H1 (cell line): Measurements from ENCODE around the gene TEX2. TPM values are rescaled to one million over a fixed set of nuclear protein-coding genes. Genes with fewer than 3 reads are reported as not detected.

Source experiments
- CTCF ChIA-PET: fragments of 300-600 bp; sonication (Branson Sonifier 250); formaldehyde crosslinking; loops from one replicate; lab custom pipeline; 2021; ENCODE audit not compliant: partially characterized antibody; lab: Charles Lee
- POLR2A ChIA-PET: fragments of 300-600 bp; sonication (Branson Sonifier 250); formaldehyde crosslinking; loops from one replicate; lab custom pipeline; 2021; ENCODE audit warnings: inconsistent platforms; ENCODE audit not compliant: partially characterized antibody; lab: Charles Lee
- DNase-seq, 2 experiments: peaks; one replicate each; pipeline versions ENCODE4 v3.0.0 to v3.0.0-alpha.2; 2010 to 2022; ENCODE audit warnings: low spot score in 2 of 2, low read depth in 1 of 2, mixed read lengths in 1 of 2
- FAIRE-seq: peaks from 2 replicates; lab custom pipeline; 2011; peaks lifted over from hg19 to GRCh38; lab: Jason Lieb, UNC
- H2AFZ ChIP-seq: 2 replicates; pipeline ENCODE4 v1.8.1; 2012; ENCODE audit warnings: low read length, inconsistent platforms
- H2AK5ac ChIP-seq: 2 replicates; pipeline ENCODE4 v1.6.1; 2013; ENCODE audit warnings: low read depth, low read length
- H2BK120ac ChIP-seq: replicated peaks from 2 replicates; pipeline ENCODE3; 2013; ENCODE audit warnings: low read depth, low read length, inconsistent platforms
- H2BK12ac ChIP-seq: 2 replicates; pipeline ENCODE4 v1.6.1; 2013; ENCODE audit warnings: low read depth, low read length
- H2BK15ac ChIP-seq: 2 replicates; pipeline ENCODE4 v1.6.1; 2013; ENCODE audit warnings: low read length
- H2BK20ac ChIP-seq: 2 replicates; pipeline ENCODE4 v1.6.1; 2013; ENCODE audit warnings: low read length
- H2BK5ac ChIP-seq: 2 replicates; pipeline ENCODE4 v1.6.1; 2013; ENCODE audit warnings: low read depth, low read length
- H3K14ac ChIP-seq: 2 replicates; pipeline ENCODE4 v1.6.1; 2013; ENCODE audit warnings: inconsistent platforms; ENCODE audit not compliant: insufficient read length
- H3K18ac ChIP-seq: 2 replicates; pipeline ENCODE4 v1.6.1; 2013; ENCODE audit warnings: low read length; ENCODE audit errors: extremely low read depth
- H3K23ac ChIP-seq: 2 replicates; pipeline ENCODE4 v1.6.1; 2013; ENCODE audit warnings: inconsistent platforms; ENCODE audit not compliant: insufficient read length
- H3K23me2 ChIP-seq: 2 replicates; pipeline ENCODE4 v1.6.1; 2013; ENCODE audit warnings: low read depth, low read length
- H3K27ac ChIP-seq: 2 replicates; pipeline ENCODE4 v1.6.1; 2011; ENCODE audit warnings: low read depth, low read length, inconsistent platforms
- H3K27me3 ChIP-seq, 4 experiments: replicated peaks in 1 of 4; 1 replicate in 1 of 4; 2 replicates in 3 of 4; pipeline versions ENCODE4 v1.6.1 to v1.8.1; 2011 to 2013; ENCODE audit warnings: low read length in 3 of 4, mild to moderate bottlenecking in 3 of 4, inconsistent platforms in 2 of 4, mixed read lengths in 2 of 4, moderate library complexity in 1 of 4; ENCODE audit not compliant: control insufficient read depth in 3 of 4, insufficient read depth in 3 of 4; ENCODE audit errors: extremely low read depth in 1 of 4
- H3K36me3 ChIP-seq, 4 experiments: 2 replicates each; pipeline versions ENCODE4 v1.6.1 to v1.8.1; 2011 to 2013; ENCODE audit warnings: mild to moderate bottlenecking in 4 of 4, low read length in 3 of 4, moderate library complexity in 2 of 4, control low read depth in 1 of 4, inconsistent platforms in 1 of 4; ENCODE audit not compliant: insufficient read depth in 4 of 4, control insufficient read depth in 2 of 4
- H3K4ac ChIP-seq: replicated peaks from 2 replicates; pipeline ENCODE3; 2013; ENCODE audit warnings: low read length, low read depth, mixed read lengths, inconsistent platforms; ENCODE audit not compliant: insufficient read length
- H3K4me1 ChIP-seq, 4 experiments: replicated peaks in 1 of 4; 1 replicate in 1 of 4; 2 replicates in 3 of 4; pipeline versions ENCODE4 v1.6.1 to v1.8.1; 2011 to 2013; ENCODE audit warnings: low read length in 3 of 4, inconsistent platforms in 2 of 4, mixed read lengths in 1 of 4; ENCODE audit not compliant: insufficient read depth in 4 of 4, control insufficient read depth in 3 of 4
- H3K4me2 ChIP-seq, 2 experiments: 2 replicates each; pipeline versions ENCODE4 v1.6.1 to v1.8.1; 2011 to 2013; ENCODE audit warnings: low read depth in 2 of 2, low read length in 2 of 2, control low read depth in 1 of 2, inconsistent platforms in 1 of 2, mild to moderate bottlenecking in 1 of 2; ENCODE audit not compliant: insufficient read depth in 1 of 2
- H3K4me3 ChIP-seq, 4 experiments: fragments of 200-600, 300-600 bp in 1 of 4; sonication (generic), shearing (Covaris generic), sonication (Bioruptor Twin) in 1 of 4; 2 replicates each; pipeline versions ENCODE4 v1.5.1 to v1.8.1; 2011 to 2016; ENCODE audit warnings: low read length in 4 of 4, low read depth in 3 of 4, control low read depth in 2 of 4, inconsistent platforms in 2 of 4, mild to moderate bottlenecking in 2 of 4, mixed read lengths in 1 of 4, moderate library complexity in 1 of 4; ENCODE audit not compliant: insufficient read depth in 2 of 4; ENCODE audit errors: extremely low read depth in 1 of 4
- H3K56ac ChIP-seq: replicated peaks from 2 replicates; pipeline ENCODE3; 2013; ENCODE audit warnings: low read depth, mild to moderate bottlenecking, mixed read lengths, low read length, inconsistent platforms; ENCODE audit not compliant: insufficient read length
- H3K79me1 ChIP-seq: 2 replicates; pipeline ENCODE4 v1.6.1; 2013; ENCODE audit warnings: low read depth, low read length, control low read depth
- H3K79me2 ChIP-seq, 2 experiments: 2 replicates each; pipeline versions ENCODE4 v1.6.1 to v1.8.1; 2012 to 2013; ENCODE audit warnings: low read length in 2 of 2, mild to moderate bottlenecking in 2 of 2, inconsistent platforms in 1 of 2; ENCODE audit not compliant: insufficient read depth in 2 of 2, control insufficient read depth in 1 of 2
- H3K9ac ChIP-seq, 4 experiments: replicated peaks in 1 of 4; 1 replicate in 1 of 4; 2 replicates in 3 of 4; pipeline versions ENCODE4 v1.6.1 to v1.8.1; 2011 to 2013; ENCODE audit warnings: low read depth in 3 of 4, low read length in 3 of 4, control low read depth in 2 of 4, mild to moderate bottlenecking in 2 of 4, moderate library complexity in 2 of 4, inconsistent platforms in 1 of 4; ENCODE audit errors: extremely low read depth in 1 of 4
- H3K9me3 ChIP-seq, 2 experiments: 2 replicates each; pipeline versions ENCODE4 v1.6.1 to v1.8.1; 2012 to 2013; ENCODE audit warnings: mild to moderate bottlenecking in 2 of 2, moderate library complexity in 2 of 2, control low read depth in 1 of 2, inconsistent platforms in 1 of 2, low read depth in 1 of 2, low read length in 1 of 2, mixed read lengths in 1 of 2; ENCODE audit not compliant: insufficient read depth in 2 of 2
- H4K20me1 ChIP-seq, 2 experiments: replicated peaks in 1 of 2; 2 replicates each; pipeline versions ENCODE3 to v1.8.1; 2011 to 2013; ENCODE audit warnings: inconsistent platforms in 2 of 2, low read length in 2 of 2, mild to moderate bottlenecking in 1 of 2; ENCODE audit not compliant: insufficient read depth in 2 of 2, control insufficient read depth in 1 of 2
- H4K5ac ChIP-seq: 2 replicates; pipeline ENCODE4 v1.6.1; 2013; ENCODE audit warnings: low read length, low read depth, mixed read lengths, inconsistent platforms; ENCODE audit not compliant: insufficient read length
- H4K8ac ChIP-seq: 2 replicates; pipeline ENCODE4 v1.8.0; 2013; ENCODE audit warnings: mild to moderate bottlenecking, moderate library complexity, low read length, inconsistent platforms; ENCODE audit not compliant: insufficient read depth; ENCODE audit errors: extremely low read depth
- H4K91ac ChIP-seq: replicated peaks from 2 replicates; pipeline ENCODE3; 2013; ENCODE audit warnings: low read length, mixed read lengths, inconsistent platforms; ENCODE audit not compliant: insufficient read length
- RNF2 ChIP-seq: fragments of 200-900, 300-1000 bp; sonication (generic); IDR thresholded peaks from 2 replicates; pipeline ENCODE4 v1.7.1; 2016; ENCODE audit warnings: borderline replicate concordance, low read depth, mild to moderate bottlenecking, antibody characterized with exemption, low read length; ENCODE audit not compliant: poor library complexity, severe bottlenecking; ENCODE audit errors: missing control alignments
- RXRA ChIP-seq: IDR thresholded peaks from 2 replicates; pipeline ENCODE4 v1.6.1; 2011; ENCODE audit warnings: low read depth, mild to moderate bottlenecking, low read length, moderate library complexity; ENCODE audit not compliant: insufficient read depth
- WGBS, 2 experiments: shearing (Covaris generic) in 1 of 2; methylation state at CpG; one replicate each; pipeline versions ENCODE4 v1.1.6 to v1.1.7; 2013 to 2015; ENCODE audit warnings: low lambda C conversion rate in 2 of 2, mixed read lengths in 2 of 2, inconsistent platforms in 1 of 2, low coverage in 1 of 2, missing lambda C conversion rate in 1 of 2; ENCODE audit not compliant: insufficient replicate concordance in 2 of 2, insufficient coverage in 1 of 2, insufficient read length in 1 of 2; ENCODE audit errors: extremely low coverage in 1 of 2, missing lambda C conversion rate in 1 of 2; 5-methylcytosine and 5-hydroxymethylcytosine counted together
- polyA plus RNA-seq, 7 experiments: library from polyadenylated mRNA; depleted of rRNA in 3 of 7; stranded (reverse) in 5 of 7; unstranded in 2 of 7; fragments of >200 nt in 5 of 7; fragments of 200-250 nt in 2 of 7; gene quantifications; 1 replicate in 5 of 7; 2 replicates in 1 of 7; 4 replicates in 1 of 7; pipeline versions ENCODE4 v1.2.1 to v1.2.3, GENCODE V29; 2011 to 2013; ENCODE audit warnings: missing spikeins in 2 of 7, mixed read lengths in 2 of 7
- total RNA-seq: library from RNA; stranded (reverse); fragmentation: NEBNext Ultra II Directional; extraction: Animal tissue kit (Norgen Biotek cat#: 25700); gene quantifications from 2 replicates; pipeline ENCODE4 v1.2.1, GENCODE V29; 2021

Gene TEX2
- total and polyA plus RNA-seq, 2 of the 8 experiments (the other 6 are each of a cell fraction or from before 2014, with no cell fraction given), result 6.1 to 15.6 TPM

DNA sequence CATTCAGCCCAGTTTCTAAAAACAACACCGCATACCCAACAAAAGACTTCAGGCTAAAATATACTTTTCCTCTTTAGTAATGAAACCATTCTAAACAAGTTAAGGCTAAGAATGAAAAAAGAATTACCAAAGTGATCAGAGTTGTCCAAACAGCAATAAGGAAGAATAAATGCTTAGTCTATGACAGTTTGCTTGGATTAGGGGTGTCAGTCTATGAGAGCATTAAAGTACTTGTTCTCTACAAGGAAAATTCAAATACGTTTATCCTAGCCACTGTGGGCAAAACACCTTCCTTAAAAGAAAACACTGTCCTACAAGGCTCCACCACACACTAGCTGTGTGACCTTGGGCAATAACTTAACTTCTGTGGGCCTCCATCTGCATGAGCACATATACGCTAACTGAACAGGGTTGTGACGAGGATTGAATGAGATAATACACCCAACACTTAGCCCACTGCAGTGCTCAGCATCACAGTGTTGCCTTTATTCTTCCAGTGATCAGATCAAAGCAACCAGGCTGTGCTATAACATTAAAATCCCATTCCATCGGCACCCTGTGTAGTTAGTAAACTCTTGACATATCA, 53.6 kb downstream of the TEX2 start:
- no peak overlapping the region; a peak in 1 of 4 replicates for H3K4me2 ChIP-seq
- 0 out of 2 replicates have a peak overlapping the region, but pooled peaks have one; percentile 16 for H3K18ac ChIP-seq
- no peak overlapping the region for H3K14ac ChIP-seq
- FAIRE-seq, result no peak
- H3K9ac ChIP-seq, result no peak overlapping the region
- H2AK5ac ChIP-seq, result no peak overlapping the region
- no peaks in the 10 kb centered on the region for H3K27me3 ChIP-seq
- H2BK20ac ChIP-seq, result no peak overlapping the region
- POLR2A ChIA-PET, result interaction anchor here (1.8 to 3.3 kb wide), 3 partner anchors 15 to 64 kb away, joined by 3 to 21 read pairs (median 6); no protein-coding TSS in a partner anchor
- no peak overlapping the region for H3K27ac ChIP-seq
- no peak overlapping the region for H2BK120ac ChIP-seq
- H3K79me2 ChIP-seq, result peaks cover 0 to 4% of the 10 kb centered on the region in 2 experiments; a peak in 1 of 4 replicates
- CTCF ChIA-PET, result interaction anchor here (0.6 to 1.8 kb wide), 6 partner anchors 27 to 756 kb away, joined by 3 to 7 read pairs (median 3); no protein-coding TSS in a partner anchor
- WGBS, 2 experiments, result 92% methylated on average over 5 of the region's 5 CpGs; no CpG with 5 or more reads in 1 of the 2 experiments
- no peak overlapping the region for H2BK5ac ChIP-seq
- H2AFZ ChIP-seq, result no peak overlapping the region
- no peak overlapping the region for H2BK15ac ChIP-seq
- H4K5ac ChIP-seq, result no peak overlapping the region
- no peaks in the 10 kb centered on the region for H3K79me1 ChIP-seq
- H3K4me3 ChIP-seq, result no peak overlapping the region
- DNase-seq, result no peak
- no peak overlapping the region for H3K4ac ChIP-seq
- H3K56ac ChIP-seq, result no peak overlapping the region
- no peak overlapping the region for H3K23ac ChIP-seq
- H4K8ac ChIP-seq, result no peak overlapping the region
- H3K23me2 ChIP-seq, result no peaks in the 10 kb centered on the region
- TF ChIP-seq RXRA (no peak), RNF2 (no peak)
- TF ChIP-seq, all 59 proteins: peak for 0
- Histone ChIP-seq H3K9me3 (no peaks in the 10 kb centered on the region), H2BK12ac (no peak overlapping the region), H4K20me1 (no peaks in the 10 kb centered on the region), H3K4me1 (peaks cover 0 to 9% (median 3%) of the 10 kb centered on the region in 4 experiments; a peak in 4 of 7 replicates), H3K36me3 (peaks cover 0 to 4% (median 0%) of the 10 kb centered on the region in 4 experiments; a peak in 2 of 8 replicates), H4K91ac (no peak overlapping the region)
